Immature natural killer cell (primary cell): ENCODE measurements around the gene CHMP1B. TPM values are rescaled to one million over a fixed set of nuclear protein-coding genes. Genes with fewer than 3 reads are reported as not detected.

ENCODE experiments used
- polyA plus RNA-seq, 3 donors: library from polyadenylated mRNA; unstranded; fragments of 300-500 nt; fragmentation: Illumina TruSeq; gene quantifications; one replicate each; pipeline ENCODE4 v1.2.3, GENCODE V29; 2021

Gene CHMP1B
- polyA plus RNA-seq, 3 donors from 2014 or later: 53.5 to 69.6 (median 54.0) TPM

Other genes starting within 250 kb of the CHMP1B start
- gene SLC35G4, start 241.8 kb upstream of the CHMP1B start, polyA plus RNA-seq: not detected
- 1 to 10 TPM; 4.1 to 4.9 (median 4.2) TPM for gene GNAL, start 162.1 kb upstream of the CHMP1B start, polyA plus RNA-seq
- 10 to 100 TPM; 65.0 to 81.0 (median 67.8) TPM for gene MPPE1, start 56.9 kb downstream of the CHMP1B start, polyA plus RNA-seq
- gene IMPA2, start 130.1 kb downstream of the CHMP1B start, polyA plus RNA-seq: 10 to 100 TPM in 2 of 3 donors, 1 to 10 TPM in 1; 6.0 to 15.2 (median 13.8) TPM
- not detected for gene ANKRD62, start 242.4 kb downstream of the CHMP1B start, polyA plus RNA-seq